Esophagus squamous epithelium (tissue), 5 donors: Measurements from ENCODE around the gene ZDHHC14. TPM values are rescaled to one million over a fixed set of nuclear protein-coding genes. Genes with fewer than 3 reads are reported as not detected.
"Not testable (repeated sequence)": the region's sequence is repeated elsewhere in the genome, so short reads cannot be mapped to it uniquely, and the experiment has no call there.

Source experiments
- DNase-seq: peaks from one replicate; lab custom pipeline; 2025; lab: John Stamatoyannopoulos, UW
- H3K27ac ChIP-seq, 4 donors: fragments of 200-600 bp; sonication (generic); one replicate each; pipeline ENCODE4 v1.5.1; 2016 to 2019; ENCODE audit warnings: mild to moderate bottlenecking in 1 of 4
- H3K27me3 ChIP-seq, 4 donors: fragments of 200-600 bp; sonication (generic); 1 replicate in 3 of 4; 2 replicates in 1 of 4; pipeline versions ENCODE4 v1.5.1 to v1.6.0; 2017 to 2021; ENCODE audit warnings: antibody characterized with exemption in 1 of 4
- H3K36me3 ChIP-seq, 3 donors: fragments of 200-600 bp; sonication (generic); one replicate each; pipeline ENCODE4 v1.5.1; 2016 to 2019
- H3K4me1 ChIP-seq, 3 donors: fragments of 200-600 bp; sonication (generic); one replicate each; pipeline ENCODE4 v1.5.1; 2017 to 2019
- H3K4me3 ChIP-seq, 4 donors: fragments of 200-600 bp; sonication (generic); 1 replicate in 3 of 4; 2 replicates in 1 of 4; pipeline ENCODE4 v1.5.1; 2016 to 2019; ENCODE audit warnings: mild to moderate bottlenecking in 2 of 4, moderate library complexity in 1 of 4
- H3K9me3 ChIP-seq, 3 donors: fragments of 200-600 bp; sonication (generic); one replicate each; pipeline ENCODE4 v1.5.1; 2016 to 2019
- POLR2A ChIP-seq, 4 donors: fragments of 450-650 bp; IDR thresholded peaks; one replicate each; pipeline ENCODE4 v1.6.1; 2017; ENCODE audit warnings: antibody characterized with exemption in 4 of 4, mild to moderate bottlenecking in 4 of 4, moderate library complexity in 3 of 4
- WGBS, 2 donors: methylation state at CpG; one replicate each; pipeline ENCODE4 v1.1.5; 2018; 5-methylcytosine and 5-hydroxymethylcytosine counted together
- intact Hi-C: fragments of 100-400 bp; cut with DNase I; formaldehyde crosslinking; loops from one replicate; pipeline ENCODE4 v1.15.0; 2022
- total RNA-seq, 4 donors: library from RNA; depleted of rRNA; stranded (reverse); fragments of >200 nt; gene quantifications; one replicate each; pipeline ENCODE4 v1.1.0, GENCODE V29; 2016
- TF ChIP-seq, protein P1 (sequence below), 6 experiments: fragments of 450-650 bp in 4 of 6; fragments of 200-600 bp in 2 of 6; sonication (generic) in 2 of 6; IDR thresholded peaks; one replicate each; pipeline ENCODE4 v1.5.1; 2016 to 2019; ENCODE audit warnings: antibody characterized with exemption in 6 of 6, mild to moderate bottlenecking in 4 of 6, moderate library complexity in 4 of 6
- donor health status: DM: yes; HTN: yes; CAD: no.

Gene ZDHHC14
- total RNA-seq, 4 donors from 2014 or later = 6.1 to 15.6 (median 6.9) TPM

DNA sequence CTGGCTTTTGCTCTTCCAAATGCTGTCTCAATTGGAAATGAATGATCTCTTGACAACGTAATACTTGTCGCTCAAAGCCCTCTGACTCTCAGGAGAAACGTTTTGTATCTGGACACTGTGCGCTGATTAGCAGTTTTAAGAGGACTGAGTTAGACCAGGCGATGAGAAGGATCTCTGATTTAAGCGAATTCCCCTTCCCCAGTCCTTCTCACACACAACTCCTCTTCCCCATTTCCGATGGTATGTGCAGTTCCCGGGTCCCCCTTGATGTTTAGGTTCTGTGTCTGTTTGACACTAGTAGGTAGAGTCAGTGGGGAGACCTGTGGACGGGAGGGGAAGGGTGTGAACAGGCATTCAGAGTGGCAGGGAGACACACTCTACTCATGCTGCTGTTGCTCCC lies 2.5 kb downstream of the ZDHHC14 start:
- Histone ChIP-seq H3K4me3 (no peak overlapping the region), H3K4me1 (peaks cover 5 to 29% (median 14%) of the 10 kb centered on the region in 3 donors), H3K27me3 (no peaks in the 10 kb centered on the region), H3K27ac (no peak overlapping the region), H3K36me3 (no peaks in the 10 kb centered on the region), H3K9me3 (no peaks in the 10 kb centered on the region)
- intact Hi-C loops = no loop called here
- no peak for DNase-seq
- 87 to 91% methylated on average over 8 to 9 of the region's 9 CpGs for WGBS, 2 donors
- no peak for TF ChIP-seq POLR2A (IDR thresholded peaks at IDR 0.05)
- TF ChIP-seq, protein P1, sequence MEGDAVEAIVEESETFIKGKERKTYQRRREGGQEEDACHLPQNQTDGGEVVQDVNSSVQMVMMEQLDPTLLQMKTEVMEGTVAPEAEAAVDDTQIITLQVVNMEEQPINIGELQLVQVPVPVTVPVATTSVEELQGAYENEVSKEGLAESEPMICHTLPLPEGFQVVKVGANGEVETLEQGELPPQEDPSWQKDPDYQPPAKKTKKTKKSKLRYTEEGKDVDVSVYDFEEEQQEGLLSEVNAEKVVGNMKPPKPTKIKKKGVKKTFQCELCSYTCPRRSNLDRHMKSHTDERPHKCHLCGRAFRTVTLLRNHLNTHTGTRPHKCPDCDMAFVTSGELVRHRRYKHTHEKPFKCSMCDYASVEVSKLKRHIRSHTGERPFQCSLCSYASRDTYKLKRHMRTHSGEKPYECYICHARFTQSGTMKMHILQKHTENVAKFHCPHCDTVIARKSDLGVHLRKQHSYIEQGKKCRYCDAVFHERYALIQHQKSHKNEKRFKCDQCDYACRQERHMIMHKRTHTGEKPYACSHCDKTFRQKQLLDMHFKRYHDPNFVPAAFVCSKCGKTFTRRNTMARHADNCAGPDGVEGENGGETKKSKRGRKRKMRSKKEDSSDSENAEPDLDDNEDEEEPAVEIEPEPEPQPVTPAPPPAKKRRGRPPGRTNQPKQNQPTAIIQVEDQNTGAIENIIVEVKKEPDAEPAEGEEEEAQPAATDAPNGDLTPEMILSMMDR (IDR thresholded peaks at IDR 0.05) = no peak

DNA sequence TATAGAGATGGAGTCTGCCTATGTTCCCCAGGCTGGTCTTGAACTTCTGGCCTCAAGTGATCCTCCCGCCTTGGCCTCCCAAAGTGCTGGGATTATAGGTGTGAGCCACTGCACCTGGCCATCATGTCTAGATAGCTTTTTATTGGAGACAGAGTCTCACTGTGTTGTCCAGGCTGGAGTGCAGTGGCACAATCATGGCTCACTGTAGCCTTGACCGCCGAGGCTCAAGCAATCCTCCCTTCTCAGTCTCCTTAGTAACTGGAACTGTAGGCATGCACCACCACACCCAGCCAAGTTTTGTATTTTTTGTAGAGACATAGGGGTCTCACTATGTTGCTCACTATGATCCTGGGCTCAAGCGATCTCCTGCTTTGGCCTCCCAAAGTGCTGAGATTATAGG lies 4.0 kb downstream of the ZDHHC14 start:
- DNase-seq, H3K9me3 ChIP-seq, intact Hi-C loops, H3K27ac ChIP-seq, H3K36me3 ChIP-seq, H3K27me3 ChIP-seq, H3K4me3 ChIP-seq: not testable (repeated sequence)
- H3K4me1 ChIP-seq = peaks cover 5 to 22% (median 11%) of the 10 kb centered on the region in 3 donors
- whole genome bisulfite sequencing, 2 donors = 98 to 100% methylated on average over 4 of the region's 4 CpGs

DNA sequence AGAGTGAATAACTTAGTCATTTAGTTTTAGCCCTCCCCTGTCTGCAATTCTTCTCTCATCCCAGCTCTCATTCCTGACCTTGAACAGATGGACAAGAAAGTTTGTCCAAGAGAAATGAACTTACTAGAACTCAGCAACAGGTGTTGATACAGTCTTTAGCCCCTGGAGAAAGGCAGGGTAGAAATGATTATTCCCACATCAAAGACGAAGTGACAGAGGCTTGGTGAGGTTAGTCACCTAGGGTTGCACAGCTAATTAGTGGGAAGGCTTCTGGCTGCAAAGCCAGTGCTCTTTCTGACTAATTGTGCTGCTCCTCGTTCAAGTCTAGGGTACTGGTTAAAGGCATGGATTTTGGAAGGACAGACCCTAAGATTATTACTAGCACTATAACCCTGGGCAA lies 4.5 kb downstream of the ZDHHC14 start:
- intact Hi-C loops = no loop called here
- WGBS, 2 donors = 48 to 55% methylated on average over 2 of the region's 2 CpGs
- DNase-seq = no peak
- Histone ChIP-seq H3K36me3 (no peaks in the 10 kb centered on the region), H3K4me3 (no peak overlapping the region), H3K9me3 (peaks cover 0 to 5% (median 0%) of the 10 kb centered on the region in 3 donors), H3K27me3 (no peaks in the 10 kb centered on the region), H3K27ac (no peak overlapping the region), H3K4me1 (peaks cover 5 to 22% (median 11%) of the 10 kb centered on the region in 3 donors)
- TF ChIP-seq, protein P1 (IDR thresholded peaks at IDR 0.05) = no peak

DNA sequence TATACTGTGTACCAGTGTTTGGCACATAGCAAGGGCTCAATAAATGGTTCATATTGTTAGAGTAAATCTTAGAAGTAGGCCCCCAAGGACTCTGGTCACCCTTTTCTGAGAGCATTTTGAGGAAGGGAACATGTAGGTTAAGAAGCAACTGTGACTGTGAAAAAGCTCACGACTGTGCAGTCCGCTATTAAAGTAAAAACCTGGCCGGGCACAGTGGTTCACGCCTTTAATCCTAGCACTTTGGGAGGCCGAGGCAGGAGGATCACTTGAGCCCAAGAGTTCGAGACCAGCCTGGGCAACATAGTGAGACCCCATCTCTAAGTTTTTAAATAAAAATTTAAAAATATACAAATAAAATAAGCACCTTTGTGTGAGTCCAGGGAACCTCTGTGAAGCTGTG lies 5.0 kb downstream of the ZDHHC14 start:
- TF ChIP-seq, protein P1 (IDR thresholded peaks at IDR 0.05) = no peak
- 90 to 98% methylated on average over 6 of the region's 6 CpGs for WGBS, 2 donors
- intact Hi-C loops = no loop called here
- DNase-seq = no peak
- H3K4me1 ChIP-seq = peaks cover 5 to 22% (median 11%) of the 10 kb centered on the region in 3 donors
- H3K4me3 ChIP-seq = no peak overlapping the region
- H3K9me3 ChIP-seq = peaks cover 0 to 10% (median 0%) of the 10 kb centered on the region in 3 donors
- no peaks in the 10 kb centered on the region for H3K27me3 ChIP-seq
- no peak overlapping the region for H3K27ac ChIP-seq
- no peaks in the 10 kb centered on the region for H3K36me3 ChIP-seq

DNA sequence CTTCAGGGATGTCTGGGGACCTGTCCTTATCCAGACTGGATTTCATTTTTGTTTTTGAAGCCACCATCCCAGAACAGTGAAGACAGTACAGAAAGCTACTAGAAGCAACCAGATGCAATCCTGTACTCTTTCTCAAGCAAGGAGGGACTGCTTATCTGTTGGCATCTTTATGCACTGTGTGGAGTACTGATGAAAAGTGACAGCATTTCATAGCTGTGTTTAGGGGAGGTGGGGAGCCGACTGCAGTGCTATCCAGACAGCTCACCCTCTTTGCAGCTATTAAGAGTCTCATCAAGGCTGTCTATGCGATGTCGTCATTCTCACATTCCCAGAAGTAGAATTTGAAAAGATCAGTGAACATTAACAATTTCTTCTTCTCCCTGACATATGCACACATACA lies 5.5 kb downstream of the ZDHHC14 start:
- intact Hi-C loops = no loop called here

More for the DNA sequence above, 5.5 kb downstream of the ZDHHC14 start:
- H3K36me3 ChIP-seq = no peaks in the 10 kb centered on the region
- no peak for DNase-seq
- 87 to 92% methylated on average over 3 of the region's 3 CpGs for whole genome bisulfite sequencing, 2 donors
- H3K4me3 ChIP-seq = no peak overlapping the region
- H3K9me3 ChIP-seq = peaks cover 0 to 14% (median 0%) of the 10 kb centered on the region in 3 donors
- no peak overlapping the region for H3K27ac ChIP-seq
- H3K27me3 ChIP-seq = no peaks in the 10 kb centered on the region
- TF ChIP-seq, protein P1 (IDR thresholded peaks at IDR 0.05) = no peak
- no peak for TF ChIP-seq POLR2A (IDR thresholded peaks at IDR 0.05)
- peaks cover 5 to 22% (median 11%) of the 10 kb centered on the region in 3 donors for H3K4me1 ChIP-seq
